HG03457 (cell line): ENCODE results near the gene CPED1.
"Not testable (repeated sequence)": the region's sequence is repeated elsewhere in the genome, so short reads cannot be mapped to it uniquely, and the experiment has no call there.

Source experiments
- ATAC-seq: cut with Tn5 transposase; IDR thresholded peaks from one replicate; pipeline ENCODE4 v1.9.1; 2021; ENCODE audit warnings: moderate number of reproducible peaks; ENCODE audit not compliant: unreplicated experiment

CPED1 gene

GRCh38 chr7:121219026-121219425 lies 230.5 kb downstream of the CPED1 start:
- no peak for ATAC-seq

GRCh38 chr7:121221108-121221507 lies 232.6 kb downstream of the CPED1 start:
- ATAC-seq: not testable (repeated sequence)

- ATAC-seq: no peak
Observed at GRCh38 chr7:121228779-121229178, 240.3 kb downstream of the CPED1 start.

- ATAC-seq: no peak
Observed at GRCh38 chr7:121235201-121235600, 246.7 kb downstream of the CPED1 start.

GRCh38 chr7:121237601-121238000 lies 249.1 kb downstream of the CPED1 start:
- no peak for ATAC-seq

- ATAC-seq: no peak
Observed at GRCh38 chr7:121244120-121244870, 255.8 kb downstream of the CPED1 start.

- not testable (repeated sequence) for ATAC-seq
Observed at GRCh38 chr7:121251367-121251766, 262.9 kb downstream of the CPED1 start.

GRCh38 chr7:121252523-121253235 lies 264.2 kb downstream of the CPED1 start:
- ATAC-seq: not testable (repeated sequence)

GRCh38 chr7:121259826-121260225 lies 271.3 kb downstream of the CPED1 start:
- ATAC-seq: no peak

- no peak for ATAC-seq
Observed at GRCh38 chr7:121261207-121261884, 272.8 kb downstream of the CPED1 start.

- ATAC-seq: no peak
Observed at GRCh38 chr7:121262221-121262620, 273.7 kb downstream of the CPED1 start.

GRCh38 chr7:121262969-121263368 lies 274.5 kb downstream of the CPED1 start:
- ATAC-seq: no peak

- no peak for ATAC-seq
Observed at GRCh38 chr7:121266307-121266894, 277.9 kb downstream of the CPED1 start.

- ATAC-seq: no peak
Observed at GRCh38 chr7:121267612-121268011, 279.1 kb downstream of the CPED1 start.

GRCh38 chr7:121269798-121270197 lies 281.3 kb downstream of the CPED1 start:
- ATAC-seq: no peak

GRCh38 chr7:121271098-121271497 lies 282.6 kb downstream of the CPED1 start:
- no peak for ATAC-seq

- ATAC-seq: no peak
Observed at GRCh38 chr7:121271916-121272315, 283.4 kb downstream of the CPED1 start.

GRCh38 chr7:121272676-121273075 lies 284.2 kb downstream of the CPED1 start:
- no peak for ATAC-seq

- ATAC-seq: no peak
Observed at GRCh38 chr7:121273467-121274167, 285.1 kb downstream of the CPED1 start.

- no peak for ATAC-seq
Observed at GRCh38 chr7:121274467-121274866, 286.0 kb downstream of the CPED1 start.

- no peak for ATAC-seq
Observed at GRCh38 chr7:121275204-121275603, 286.7 kb downstream of the CPED1 start.
